ENCODE results near the gene ATRNL1. TPM values are rescaled to one million over a fixed set of nuclear protein-coding genes. Genes with fewer than 3 reads are reported as not detected.

Gene ATRNL1
- total RNA-seq, 2 donors from 2014 or later = 0.38 to 1.9 TPM

GRCh38 chr10:115903845-115904244 is 810.7 kb downstream of the ATRNL1 start:
- DNase-seq = no peak
- intact Hi-C loops (cut with DNase I) = no loop called here
- no peak for ATAC-seq

- ATAC-seq (no peak), DNase-seq (no peak)
- intact Hi-C loops (cut with DNase I) = no loop called here
These were observed 815.9 kb downstream of the ATRNL1 start for GRCh38 chr10:115909037-115909436.

- intact Hi-C loops (cut with DNase I) = no loop called here
These were observed 817.0 kb downstream of the ATRNL1 start for GRCh38 chr10:115909962-115910731.

GRCh38 chr10:115914475-115914874 is 821.3 kb downstream of the ATRNL1 start:
- ATAC-seq = no peak
- intact Hi-C loops (cut with DNase I) = no loop called here
- DNase-seq = no peak

More at GRCh38 chr10:115909962-115910731, 817.0 kb downstream of the ATRNL1 start:
- DNase-seq = no peak
- no peak for ATAC-seq

- intact Hi-C loops (cut with DNase I) = no loop called here
These were observed 822.3 kb downstream of the ATRNL1 start for GRCh38 chr10:115915429-115915828.

GRCh38 chr10:115918812-115919211 is 825.6 kb downstream of the ATRNL1 start:
- ATAC-seq = no peak
- DNase-seq = no peak
- intact Hi-C loops (cut with DNase I) = no loop called here

More at GRCh38 chr10:115915429-115915828, 822.3 kb downstream of the ATRNL1 start:
- DNase-seq (no peak), ATAC-seq (no peak)

GRCh38 chr10:115921795-115922194 is 828.6 kb downstream of the ATRNL1 start:
- ATAC-seq (no peak), DNase-seq (no peak)
- intact Hi-C loops (cut with DNase I) = no loop called here

- intact Hi-C loops (cut with DNase I) = no loop called here
- DNase-seq (no peak), ATAC-seq (no peak)
These were observed 838.1 kb downstream of the ATRNL1 start for GRCh38 chr10:115931309-115931708.

- intact Hi-C loops (cut with DNase I) = no loop called here
These were observed 838.9 kb downstream of the ATRNL1 start for GRCh38 chr10:115932099-115932498.

GRCh38 chr10:115933098-115933497 is 839.9 kb downstream of the ATRNL1 start:
- DNase-seq (no peak), ATAC-seq (no peak)
- intact Hi-C loops (cut with DNase I) = no loop called here

More at GRCh38 chr10:115932099-115932498, 838.9 kb downstream of the ATRNL1 start:
- ATAC-seq (no peak), DNase-seq (no peak)

GRCh38 chr10:115935731-115936130 is 842.6 kb downstream of the ATRNL1 start:
- no peak for ATAC-seq
- no peak for DNase-seq
- intact Hi-C loops (cut with DNase I) = no loop called here

GRCh38 chr10:115936926-115937767 is 844.0 kb downstream of the ATRNL1 start:
- DNase-seq (no peak), ATAC-seq (no peak)
- intact Hi-C loops (cut with DNase I) = no loop called here

- DNase-seq (no peak), ATAC-seq (no peak)
- intact Hi-C loops (cut with DNase I) = no loop called here
These were observed 844.5 kb downstream of the ATRNL1 start for GRCh38 chr10:115937768-115938056.

GRCh38 chr10:115939101-115939854 is 846.1 kb downstream of the ATRNL1 start:
- no peak for DNase-seq
- no peak for ATAC-seq
- intact Hi-C loops (cut with DNase I) = no loop called here

GRCh38 chr10:115941361-115941771 is 848.2 kb downstream of the ATRNL1 start:
- DNase-seq (no peak), ATAC-seq (no peak)
- intact Hi-C loops (cut with DNase I) = no loop called here

GRCh38 chr10:115942101-115942500 is 848.9 kb downstream of the ATRNL1 start:
- ATAC-seq (no peak), DNase-seq (no peak)
- intact Hi-C loops (cut with DNase I) = no loop called here

- ATAC-seq = no peak
- intact Hi-C loops (cut with DNase I) = no loop called here
- DNase-seq = no peak
These were observed 851.4 kb downstream of the ATRNL1 start for GRCh38 chr10:115944538-115944937.

GRCh38 chr10:115945701-115946445 is 852.7 kb downstream of the ATRNL1 start:
- intact Hi-C loops (cut with DNase I) = no loop called here
- no peak for DNase-seq
- no peak for ATAC-seq

GRCh38 chr10:115947104-115947503 is 853.9 kb downstream of the ATRNL1 start:
- DNase-seq = no peak
- intact Hi-C loops (cut with DNase I) = no loop called here
- ATAC-seq = no peak

All from left cardiac atrium (tissue), 4 donors.